K562 (cell line): ENCODE measurements around the gene SENP1. TPM values are rescaled to one million over a fixed set of nuclear protein-coding genes. Genes with fewer than 3 reads are reported as not detected.

Source experiments
- ATAC-seq: fragments of 200-7000 bp; cut with Tn5 transposase; 3 replicates; pipeline ENCODE4 v1.9.1; 2020; ENCODE audit warnings: moderate library complexity
- BruUV-seq: library from RNA; stranded (reverse); fragments of 400-500 nt; replicated peaks from 2 replicates; lab custom pipeline; 2021; lab: Mats Ljungman, UMichigan
- CTCF ChIA-PET: fragments of 300-600 bp; formaldehyde crosslinking; extraction: SDS; loops from one replicate; lab custom pipeline; 2021; ENCODE audit warnings: low intra/inter-chr PET ratio; lab: Yijun Ruan, JAX
- POLR2A ChIA-PET: fragments of 300-600, 350-650 bp; sonication (Branson Sonifier 250); formaldehyde crosslinking; extraction: SDS; loops from one replicate; lab custom pipeline; 2021; ENCODE audit warnings: antibody characterized with exemption, inconsistent platforms; lab: Yijun Ruan, JAX
- DNase-seq, 4 experiments: peaks; one replicate each; pipeline versions ENCODE4 v3.0.0 to v3.0.0-alpha.2; 2011 to 2018; ENCODE audit warnings: low spot score in 3 of 4, mixed read lengths in 3 of 4; ENCODE audit errors: extremely low read depth in 1 of 4
- FAIRE-seq: peaks from 2 replicates; lab custom pipeline; 2011; peaks lifted over from hg19 to GRCh38; lab: Jason Lieb, UNC
- H2AFZ ChIP-seq: 2 replicates; pipeline ENCODE4 v1.6.0; 2011; ENCODE audit warnings: low read depth, low read length, control low read depth, inconsistent platforms
- H3K27ac ChIP-seq: fragments of 200-600 bp; 3 replicates; pipeline ENCODE4 v1.8.0; 2011; ENCODE audit warnings: low read depth, mild to moderate bottlenecking, control low read depth, inconsistent platforms, low read length, moderate library complexity, mixed read lengths; ENCODE audit errors: extremely low read depth
- H3K27me3 ChIP-seq, 2 experiments: fragments of 300-600 bp in 1 of 2; 2 replicates in 1 of 2; 3 replicates in 1 of 2; pipeline versions ENCODE4 v1.6.0 to v1.8.0; 2011; ENCODE audit warnings: inconsistent platforms in 2 of 2, low read length in 2 of 2, mild to moderate bottlenecking in 1 of 2, mixed read lengths in 1 of 2, moderate library complexity in 1 of 2; ENCODE audit not compliant: control insufficient read depth in 2 of 2, insufficient read depth in 2 of 2
- H3K36me3 ChIP-seq: fragments of 300-600 bp; 3 replicates; pipeline ENCODE4 v1.8.0; 2011; ENCODE audit warnings: mild to moderate bottlenecking, low read length, inconsistent platforms; ENCODE audit not compliant: control insufficient read depth, insufficient read depth
- H3K4me1 ChIP-seq, 2 experiments: fragments of 200-600 bp in 1 of 2; replicated peaks in 1 of 2; 2 replicates in 1 of 2; 3 replicates in 1 of 2; pipeline versions ENCODE4 v1.5.1 to v1.8.0; 2011; ENCODE audit warnings: inconsistent platforms in 2 of 2, low read length in 2 of 2, mild to moderate bottlenecking in 1 of 2, mixed read lengths in 1 of 2, moderate library complexity in 1 of 2; ENCODE audit not compliant: control insufficient read depth in 2 of 2, insufficient read depth in 2 of 2
- H3K4me2 ChIP-seq: 2 replicates; pipeline ENCODE4 v1.6.1; 2011; ENCODE audit warnings: low read length, control low read depth, inconsistent platforms, mixed read lengths; ENCODE audit not compliant: insufficient read depth
- H3K4me3 ChIP-seq: fragments of 200-600 bp; sonication (generic), shearing (Covaris generic); 2 replicates; pipeline ENCODE4 v1.5.1; 2016; ENCODE audit warnings: control low read depth, inconsistent platforms
- H3K79me2 ChIP-seq: fragments of 200-600 bp; 3 replicates; pipeline ENCODE4 v1.8.0; 2011; ENCODE audit warnings: low read length, inconsistent platforms; ENCODE audit not compliant: control insufficient read depth, insufficient read depth
- H3K9ac ChIP-seq, 2 experiments: 2 replicates each; pipeline versions ENCODE4 v1.6.0 to v1.6.1; 2011; ENCODE audit warnings: low read depth in 2 of 2, low read length in 2 of 2, control low read depth in 1 of 2, inconsistent platforms in 1 of 2, mild to moderate bottlenecking in 1 of 2, mixed read lengths in 1 of 2; ENCODE audit not compliant: insufficient read depth in 1 of 2
- H3K9me1 ChIP-seq: one replicate; pipeline ENCODE4 v1.6.0; 2011; ENCODE audit warnings: inconsistent platforms, mild to moderate bottlenecking, low read length, moderate library complexity; ENCODE audit not compliant: control insufficient read depth, insufficient read depth
- H3K9me3 ChIP-seq: replicated peaks from 2 replicates; pipeline ENCODE4 v1.5.1; 2011; ENCODE audit warnings: low read depth, low read length, inconsistent platforms; ENCODE audit not compliant: control insufficient read depth, insufficient read depth
- H4K20me1 ChIP-seq: replicated peaks from 2 replicates; pipeline ENCODE4 v1.6.1; 2011; ENCODE audit warnings: low read length, inconsistent platforms, mixed read lengths; ENCODE audit not compliant: control insufficient read depth, insufficient read depth
- JUN ChIP-seq, 2 experiments: sonication (generic) in 1 of 2; formaldehyde crosslinking in 1 of 2; IDR thresholded peaks; 2 replicates each; pipeline versions ENCODE4 v1.6.1 to v1.8.0; 2012 to 2022; ENCODE audit warnings: borderline replicate concordance in 2 of 2, mild to moderate bottlenecking in 2 of 2, improper control_type of control experiment in 1 of 2, low read depth in 1 of 2, low read length in 1 of 2, missing genetic modification reagents in 1 of 2
- KAT7 ChIP-seq: sonication (generic); formaldehyde crosslinking; IDR thresholded peaks from 2 replicates; pipeline ENCODE4 v1.8.0; 2022; ENCODE audit warnings: missing genetic modification reagents, mild to moderate bottlenecking, borderline replicate concordance
- RBM17 ChIP-seq: fragments of 200-400 bp; formaldehyde crosslinking; IDR thresholded peaks from 2 replicates; pipeline ENCODE4 v1.6.1; 2017; ENCODE audit warnings: low read depth, mild to moderate bottlenecking, low read length, borderline replicate concordance
- RBM22 ChIP-seq: fragments of 200-400 bp; formaldehyde crosslinking; IDR thresholded peaks from 2 replicates; pipeline ENCODE4 v1.6.1; 2018; ENCODE audit warnings: low read length, low read depth; ENCODE audit not compliant: poor library complexity, severe bottlenecking
- WGBS: fragments of 100-300 bp; shearing (Covaris generic); methylation state at CpG from one replicate; pipeline ENCODE4 v1.1.6; 2016; ENCODE audit warnings: low coverage, mixed read lengths; ENCODE audit not compliant: insufficient coverage; ENCODE audit errors: missing lambda C conversion rate; 5-methylcytosine and 5-hydroxymethylcytosine counted together
- in situ Hi-C: fragments of 300-500 bp; cut with MboI; formaldehyde crosslinking; loops from 4 replicates; pipeline ENCODE4 v1.15.0; 2018; ENCODE audit warnings: inconsistent platforms, mixed read lengths
- intact Hi-C: fragments of 100-400 bp; cut with micrococcal nuclease; formaldehyde crosslinking; loops from 2 replicates; pipeline ENCODE4 v1.14.2; 2022
- polyA plus RNA-seq, 8 experiments: library from polyadenylated mRNA; depleted of rRNA in 4 of 8; stranded (reverse) in 5 of 8; unstranded in 3 of 8; fragments of >200 nt; fragmentation: Nextera tagmentation in 2 of 8; fragmentation: Illumina TruSeq in 1 of 8; extraction: Ambion mirVana in 2 of 8; extraction: Trizol in 1 of 8; gene quantifications; 2 replicates each; pipeline versions ENCODE4 v1.2.1 to v1.2.3, GENCODE V29; 2011 to 2014; ENCODE audit warnings: inconsistent platforms in 1 of 8, missing spikeins in 1 of 8
- total RNA-seq, 7 experiments: library from RNA; depleted of rRNA in 6 of 7; stranded (reverse); fragments of >200 nt in 6 of 7; fragmentation: Illumina TruSeq in 2 of 7; extraction: Trizol in 2 of 7; gene quantifications; 2 replicates each; pipeline versions ENCODE4 v1.2.1 to v1.2.3, GENCODE V29; 2011 to 2021; ENCODE audit warnings: low replicate concordance in 1 of 7
- TF ChIP-seq, protein P1 (sequence below): fragments of 250-450 bp; sonication (Bioruptor Pico); IDR thresholded peaks from 2 replicates; pipeline ENCODE4 v1.8.0; 2021; ENCODE audit warnings: mild to moderate bottlenecking, moderate library complexity

The SENP1 gene
- total and polyA plus RNA-seq, 9 of the 15 experiments (the other 6 are each of a cell fraction or from before 2014, with no cell fraction given) = 15.5 to 59.0 (median 36.3) TPM

DNA sequence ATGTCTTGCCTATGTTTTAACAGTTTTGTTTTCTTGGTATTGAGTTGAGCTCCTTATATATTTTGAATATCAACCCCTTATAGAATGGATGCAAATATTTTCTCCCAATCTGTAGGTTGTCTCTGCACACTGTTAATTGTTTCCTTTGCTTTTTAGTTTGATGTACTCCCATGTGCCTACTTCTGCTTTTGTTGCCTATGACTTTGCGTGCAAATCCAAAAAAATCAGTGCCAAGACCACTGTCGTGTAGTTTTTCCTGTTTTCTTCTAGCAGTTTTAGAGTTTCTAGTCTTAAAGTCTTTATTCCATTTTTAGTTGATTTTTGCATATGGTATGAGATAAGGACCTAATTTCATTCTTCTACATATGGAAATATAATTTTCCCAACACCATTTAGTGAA, 28.8 kb downstream of the SENP1 start (continued):
- TF ChIP-seq JUN (IDR thresholded peaks at IDR 0.05; ENCODE audit: borderline replicate concordance, low read depth, low read length) = no peak
- no peak for TF ChIP-seq JUN (CRISPR knock-in tag; IDR thresholded peaks at IDR 0.05; ENCODE audit: borderline replicate concordance)
- no peak for TF ChIP-seq RBM22

DNA sequence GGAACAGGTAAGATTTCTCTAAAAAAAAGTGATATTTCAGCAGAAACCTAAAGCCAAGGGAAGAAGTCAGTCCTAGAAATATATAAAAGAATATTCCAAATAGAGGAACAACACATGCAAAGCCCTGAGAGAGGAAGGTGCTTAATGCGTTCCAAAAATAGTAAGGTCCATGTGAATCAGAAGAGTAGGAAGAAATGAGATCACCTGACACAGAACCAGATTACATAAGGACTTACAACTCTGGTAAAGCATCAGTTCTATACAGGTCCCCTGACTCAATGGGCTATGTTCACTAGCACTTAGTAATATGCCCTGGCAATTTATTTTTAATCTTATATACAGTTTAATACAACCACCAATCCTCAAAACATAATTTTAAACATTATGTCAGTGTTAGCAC, 30.0 kb downstream of the SENP1 start:
- intact Hi-C loops = no loop called here
- H2AFZ ChIP-seq = no peak overlapping the region
- TF ChIP-seq RBM17 (no peak), KAT7 (CRISPR knock-in tag) (no peak)
- TF ChIP-seq, protein P1, sequence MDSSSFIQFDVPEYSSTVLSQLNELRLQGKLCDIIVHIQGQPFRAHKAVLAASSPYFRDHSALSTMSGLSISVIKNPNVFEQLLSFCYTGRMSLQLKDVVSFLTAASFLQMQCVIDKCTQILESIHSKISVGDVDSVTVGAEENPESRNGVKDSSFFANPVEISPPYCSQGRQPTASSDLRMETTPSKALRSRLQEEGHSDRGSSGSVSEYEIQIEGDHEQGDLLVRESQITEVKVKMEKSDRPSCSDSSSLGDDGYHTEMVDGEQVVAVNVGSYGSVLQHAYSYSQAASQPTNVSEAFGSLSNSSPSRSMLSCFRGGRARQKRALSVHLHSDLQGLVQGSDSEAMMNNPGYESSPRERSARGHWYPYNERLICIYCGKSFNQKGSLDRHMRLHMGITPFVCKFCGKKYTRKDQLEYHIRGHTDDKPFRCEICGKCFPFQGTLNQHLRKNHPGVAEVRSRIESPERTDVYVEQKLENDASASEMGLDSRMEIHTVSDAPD (CRISPR knock-in tag) = no peak
- TF ChIP-seq, all 486 proteins: peak for 0
- BruUV-seq = no TSS peak
- Histone ChIP-seq H3K9ac (no peak overlapping the region), H3K4me1 (no peaks in the 10 kb centered on the region), H3K4me3 (no peak overlapping the region), H4K20me1 (no peaks in the 10 kb centered on the region), H3K27ac (no peak overlapping the region), H3K36me3 (peaks cover 63% of the 10 kb centered on the region; the same call in 2 of the 3 replicates), H3K4me2 (no peak overlapping the region), H3K79me2 (no peaks in the 10 kb centered on the region), H3K9me1 (no peaks in the 10 kb centered on the region), H3K27me3 (no peaks in the 10 kb centered on the region), H3K9me3 (no peaks in the 10 kb centered on the region)
- ChIA-PET CTCF (no interaction called here), POLR2A (interaction anchor here (0.6 kb wide), 1 partner anchor 126 kb away, joined by 3 read pairs; no protein-coding TSS in a partner anchor)
- 85% methylated on average over 1 of the region's 1 CpG for WGBS
- DNase-seq (no peak), ATAC-seq (no peak; the same call in 2 of the 3 replicates), FAIRE-seq (no peak)
- in situ Hi-C loops = no loop called here
